ENCODE measurements around the gene TBX21.
A peak's percentile ranks its signal among the peaks of the same experiment; 100 is the strongest.

- TF ChIP-seq ATF3 (IDR thresholded peaks at IDR 0.05; ENCODE audit: borderline replicate concordance, extremely low read depth, low read depth, low read length) (no peak), POLR2AphosphoS5 (IDR thresholded peaks at IDR 0.05; ENCODE audit: low read length) (no peak), TARDBP (IDR thresholded peaks at IDR 0.05; ENCODE audit: borderline replicate concordance) (no peak), CTCF (IDR thresholded peaks at IDR 0.05 in 2 of 3, conservative IDR thresholded peaks at IDR 0.05 in 1 of 3; ENCODE audit: control insufficient read depth in 2 of 3, extremely low read depth in 1 of 3, insufficient read depth in 1 of 3, low read depth in 3 of 3, low read length in 3 of 3) (peak; percentile 69 to 77 (median 71)), SIX5 (IDR thresholded peaks at IDR 0.05; ENCODE audit: low read depth, low read length, severe bottlenecking) (no peak), FOS (IDR thresholded peaks at IDR 0.05; ENCODE audit: borderline replicate concordance, extremely low read depth, insufficient read length) (no peak)
Measured at GRCh38 chr17:47776330-47777197, 43.5 kb downstream of the TBX21 start.

Data from GM12878 (cell line).